Measurements from ENCODE around the gene NPHS1.

GRCh38 chr19:35779033-35779432 is 73.3 kb downstream of the NPHS1 start:
- TF ChIP-seq CTCF (IDR thresholded peaks at IDR 0.05) (no peak), EP300 (IDR thresholded peaks at IDR 0.05) (no peak)

Data from sigmoid colon (tissue), 4 donors.